IMR-90 (cell line): Measurements from ENCODE around the gene HSPG2. TPM values are rescaled to one million over a fixed set of nuclear protein-coding genes. Genes with fewer than 3 reads are reported as not detected.

Experiments used
- ATAC-seq: fragments of 200-7000 bp; cut with Tn5 transposase; 2 replicates; pipeline ENCODE4 v1.9.1; 2020; ENCODE audit warnings: low read depth, mild to moderate bottlenecking, moderate library complexity
- BruUV-seq: library from RNA; stranded (reverse); fragments of 400-500 nt; replicated peaks from 2 replicates; lab custom pipeline; 2021; lab: Mats Ljungman, UMichigan
- CTCF ChIA-PET: fragments of 300-600 bp; formaldehyde crosslinking; extraction: SDS; loops from one replicate; lab custom pipeline; 2021; ENCODE audit warnings: antibody characterized with exemption; lab: Yijun Ruan, JAX
- POLR2A ChIA-PET: fragments of 300-600 bp; sonication (Branson Sonifier 250); formaldehyde crosslinking; loops from one replicate; lab custom pipeline; 2022; ENCODE audit warnings: antibody characterized with exemption; ENCODE audit not compliant: unreplicated experiment; lab: Charles Lee
- DNase-seq: peaks from one replicate; pipeline ENCODE4 v3.0.0; 2013
- H2AFZ ChIP-seq: replicated peaks from 2 replicates; pipeline ENCODE3; 2013; ENCODE audit warnings: low read length, mild to moderate bottlenecking; ENCODE audit not compliant: poor library complexity
- H2AK5ac ChIP-seq: 2 replicates; pipeline ENCODE4 v1.6.1; 2013; ENCODE audit warnings: low read depth, low read length, inconsistent platforms
- H2AK9ac ChIP-seq: replicated peaks from 2 replicates; pipeline ENCODE3; 2013; ENCODE audit warnings: mild to moderate bottlenecking, low read depth, low read length, moderate library complexity; ENCODE audit not compliant: poor library complexity
- H2BK120ac ChIP-seq: 2 replicates; pipeline ENCODE4 v1.6.1; 2013; ENCODE audit warnings: low read depth, low read length, inconsistent platforms
- H2BK15ac ChIP-seq: 3 replicates; pipeline ENCODE4 v1.6.1; 2013; ENCODE audit warnings: low read depth, low read length, inconsistent platforms
- H2BK20ac ChIP-seq: 2 replicates; pipeline ENCODE4 v1.6.1; 2013; ENCODE audit warnings: low read depth, mild to moderate bottlenecking, inconsistent platforms, low read length, moderate library complexity
- H2BK5ac ChIP-seq: 2 replicates; pipeline ENCODE4 v1.6.1; 2013; ENCODE audit warnings: mild to moderate bottlenecking, low read depth, low read length, inconsistent platforms; ENCODE audit not compliant: poor library complexity, severe bottlenecking
- H3K14ac ChIP-seq: replicated peaks from 2 replicates; pipeline ENCODE4 v1.6.1; 2013; ENCODE audit warnings: low read depth, low read length, inconsistent platforms
- H3K18ac ChIP-seq: 2 replicates; pipeline ENCODE4 v1.6.1; 2013; ENCODE audit warnings: low read depth, low read length, control low read depth
- H3K23ac ChIP-seq: 2 replicates; pipeline ENCODE4 v1.6.1; 2013; ENCODE audit warnings: low read depth, low read length, inconsistent platforms
- H3K27ac ChIP-seq: 2 replicates; pipeline ENCODE4 v1.5.1; 2013; ENCODE audit warnings: mild to moderate bottlenecking, control low read depth, low read length; ENCODE audit not compliant: insufficient read depth
- H3K27me3 ChIP-seq: 2 replicates; pipeline ENCODE4 v1.6.1; 2013; ENCODE audit warnings: low read length; ENCODE audit not compliant: control insufficient read depth, insufficient read depth
- H3K36me3 ChIP-seq: 2 replicates; pipeline ENCODE4 v1.6.1; 2013; ENCODE audit warnings: low read length, mixed read lengths; ENCODE audit not compliant: control insufficient read depth, insufficient read depth
- H3K4ac ChIP-seq: 2 replicates; pipeline ENCODE4 v1.6.1; 2013; ENCODE audit warnings: low read depth, low read length, inconsistent platforms
- H3K4me1 ChIP-seq: 2 replicates; pipeline ENCODE4 v1.6.1; 2013; ENCODE audit warnings: low read length, mixed read lengths; ENCODE audit not compliant: control insufficient read depth, insufficient read depth
- H3K4me2 ChIP-seq: 2 replicates; pipeline ENCODE4 v1.6.1; 2013; ENCODE audit warnings: low read depth, mild to moderate bottlenecking, control low read depth, low read length, moderate library complexity
- H3K4me3 ChIP-seq: 2 replicates; pipeline ENCODE4 v1.5.1; 2013; ENCODE audit warnings: low read depth, mild to moderate bottlenecking, control low read depth, low read length, moderate library complexity; ENCODE audit not compliant: insufficient read depth
- H3K56ac ChIP-seq: 2 replicates; pipeline ENCODE4 v1.6.1; 2013; ENCODE audit warnings: low read length, inconsistent platforms; ENCODE audit not compliant: insufficient read depth; ENCODE audit errors: extremely low read depth
- H3K79me1 ChIP-seq, 2 experiments: 2 replicates each; pipeline ENCODE4 v1.6.1; 2013; ENCODE audit warnings: low read length in 2 of 2, inconsistent platforms in 1 of 2, low read depth in 1 of 2
- H3K9ac ChIP-seq: 2 replicates; pipeline ENCODE4 v1.6.1; 2013; ENCODE audit warnings: low read depth, low read length, control low read depth
- H3K9me1 ChIP-seq: 2 replicates; pipeline ENCODE4 v1.6.1; 2013; ENCODE audit warnings: low read length, inconsistent platforms; ENCODE audit not compliant: insufficient read depth
- H3K9me3 ChIP-seq: 2 replicates; pipeline ENCODE4 v1.6.1; 2013; ENCODE audit warnings: low read length; ENCODE audit not compliant: control insufficient read depth, insufficient read depth
- H4K20me1 ChIP-seq: 2 replicates; pipeline ENCODE4 v1.6.1; 2013; ENCODE audit warnings: low read length, inconsistent platforms; ENCODE audit not compliant: insufficient read depth
- H4K5ac ChIP-seq: 2 replicates; pipeline ENCODE4 v1.6.1; 2013; ENCODE audit warnings: mild to moderate bottlenecking, low read depth, low read length, control low read depth
- H4K8ac ChIP-seq, 2 experiments: 2 replicates each; pipeline ENCODE4 v1.6.1; 2013; ENCODE audit warnings: low read depth in 2 of 2, low read length in 2 of 2, control low read depth in 1 of 2, inconsistent platforms in 1 of 2
- H4K91ac ChIP-seq: 2 replicates; pipeline ENCODE4 v1.6.1; 2013; ENCODE audit warnings: low read depth, low read length, inconsistent platforms; ENCODE audit not compliant: insufficient read depth
- CHD1 ChIP-seq: IDR thresholded peaks from 2 replicates; pipeline ENCODE4 v1.6.1; 2012; ENCODE audit warnings: low read depth, low read length, improper control_type of control experiment
- ELK1 ChIP-seq: fragments of 150-350 bp; IDR thresholded peaks from 2 replicates; pipeline ENCODE4 v1.6.1; 2016; ENCODE audit warnings: low read depth, mild to moderate bottlenecking, low read length, moderate library complexity, borderline replicate concordance
- FOS ChIP-seq: fragments of 150-350 bp; IDR thresholded peaks from 2 replicates; pipeline ENCODE4 v1.6.1; 2016; ENCODE audit warnings: low read depth, low read length
- RCOR1 ChIP-seq: IDR thresholded peaks from 2 replicates; pipeline ENCODE4 v1.6.1; 2012; ENCODE audit warnings: mild to moderate bottlenecking, low read length, improper control_type of control experiment; ENCODE audit not compliant: insufficient replicate concordance
- USF2 ChIP-seq: fragments of 150-350 bp; IDR thresholded peaks from 2 replicates; pipeline ENCODE4 v1.6.1; 2017; ENCODE audit warnings: mild to moderate bottlenecking, antibody characterized with exemption, low read length, low read depth
- WGBS, 2 experiments: methylation state at CpG; one replicate each; pipeline versions ENCODE4 v1.1.5 to v1.1.7; 2013; ENCODE audit warnings: missing lambda C conversion rate in 2 of 2; ENCODE audit not compliant: insufficient read length in 1 of 2; ENCODE audit errors: extremely low coverage in 2 of 2; 5-methylcytosine and 5-hydroxymethylcytosine counted together
- dilution Hi-C: fragments of 300-500 bp; cut with HindIII; formaldehyde crosslinking; loops from one replicate; pipeline ENCODE4 v1.14.3; 2018; ENCODE audit warnings: low sequenced_read_pairs; ENCODE audit not compliant: unreplicated experiment
- in situ Hi-C: fragments of 300-500 bp; cut with MboI; formaldehyde crosslinking; loops from 3 replicates; pipeline ENCODE4 v1.14.3; 2019; ENCODE audit warnings: low sequenced_read_pairs, inconsistent platforms, mixed read lengths
- intact Hi-C: fragments of 100-400 bp; cut with micrococcal nuclease; formaldehyde crosslinking; loops from 2 replicates; pipeline ENCODE4 v1.10.0; 2022
- polyA plus RNA-seq, 3 experiments: library from polyadenylated mRNA; depleted of rRNA; stranded (reverse); fragments of >200 nt; gene quantifications; 2 replicates each; pipeline ENCODE4 v1.2.3, GENCODE V29; 2012; ENCODE audit warnings: low replicate concordance in 1 of 3
- total RNA-seq: library from RNA; depleted of rRNA; stranded (reverse); fragments of >200 nt; gene quantifications from 2 replicates; pipeline ENCODE4 v1.2.3, GENCODE V29; 2012

Gene HSPG2
- total and polyA plus RNA-seq, 2 of the 4 experiments (the other 2 are of a cell fraction), result 15.8 to 94.0 TPM

GRCh38 chr1:21816602-21817302, 120.4 kb downstream of the HSPG2 start:
- H2BK20ac ChIP-seq, result no peak overlapping the region
- no peak overlapping the region for H3K4me3 ChIP-seq
- TF ChIP-seq USF2 (0 out of 2 replicates have a peak, but pooled peaks have one; percentile 6), FOS (peak; percentile 53; the same call in 1 of the 2 replicates), CHD1 (no peak), ELK1 (no peak), RCOR1 (peak; percentile 65)
- H2AK9ac ChIP-seq, result no peak overlapping the region
- no peak overlapping the region for H2BK5ac ChIP-seq
- DNase-seq, result peak; percentile 81
- 66% methylated on average over 4 of the region's 8 CpGs; no CpG with 5 or more reads in 1 of the 2 experiments for WGBS, 2 experiments
- H2BK120ac ChIP-seq, result no peak overlapping the region
- no peak overlapping the region for H3K18ac ChIP-seq
- peak overlapping the region; percentile 5; the same call in 1 of the 2 replicates for H2AK5ac ChIP-seq
- no peak overlapping the region for H3K23ac ChIP-seq
- H3K56ac ChIP-seq, result no peak overlapping the region
- no peak overlapping the region for H3K27ac ChIP-seq
- H3K9me3 ChIP-seq, result peaks cover 2% of the 10 kb centered on the region; the same call in 1 of the 2 replicates
- dilution Hi-C loops, result no loop called here
- H3K9ac ChIP-seq, result no peak overlapping the region
- in situ Hi-C loops, result no loop called here
- peak overlapping the region; percentile 36 for H2AFZ ChIP-seq
- ChIA-PET POLR2A (no interaction called here), CTCF (interaction anchor here (0.6 kb wide), 1 partner anchor 34 kb away, joined by 3 read pairs; no protein-coding TSS in a partner anchor)
- no peak overlapping the region for H2BK15ac ChIP-seq
- H3K4me2 ChIP-seq, result no peak overlapping the region
- intact Hi-C loops, result loop anchor here (5.0 kb wide), 1 partner anchor 34 kb away; the partner anchor contains the start of gene USP48
- BruUV-seq, result no TSS peak
- H4K20me1 ChIP-seq, result peaks cover 9% of the 10 kb centered on the region; the same call in 1 of the 2 replicates
- no peak overlapping the region for H4K8ac ChIP-seq
- no peak overlapping the region for H4K91ac ChIP-seq
- H3K79me1 ChIP-seq, result no peaks in the 10 kb centered on the region; a peak in 1 of 4 replicates
- ATAC-seq, result peak; percentile 82
- H3K27me3 ChIP-seq, result peaks cover 10% of the 10 kb centered on the region
- peaks cover 6% of the 10 kb centered on the region for H3K4me1 ChIP-seq
- H4K5ac ChIP-seq, result no peak overlapping the region
- H3K4ac ChIP-seq, result no peak overlapping the region
- no peak overlapping the region for H3K14ac ChIP-seq
- peaks cover 18% of the 10 kb centered on the region for H3K9me1 ChIP-seq
- H3K36me3 ChIP-seq, result peaks cover 7% of the 10 kb centered on the region
